WERI-Rb-1 (cell line): ENCODE measurements around the gene PLXNA2.

ENCODE experiments used
- DNase-seq: peaks from one replicate; pipeline ENCODE4 v3.0.0-alpha.2; 2020
- H3K27ac ChIP-seq: fragments of 250-450 bp; sonication (Bioruptor Pico); 2 replicates; pipeline ENCODE4 v1.5.1; 2020; ENCODE audit warnings: mild to moderate bottlenecking, moderate library complexity
- H3K27me3 ChIP-seq: fragments of 250-450 bp; sonication (Bioruptor Pico); 2 replicates; pipeline ENCODE4 v1.5.1; 2021; ENCODE audit warnings: mild to moderate bottlenecking, low read depth, moderate library complexity; ENCODE audit not compliant: insufficient read depth, severe bottlenecking
- H3K36me3 ChIP-seq: fragments of 250-450 bp; sonication (Bioruptor Pico); 2 replicates; pipeline ENCODE4 v1.5.1; 2020; ENCODE audit warnings: mild to moderate bottlenecking, moderate library complexity
- H3K4me3 ChIP-seq: 2 replicates; pipeline ENCODE4 v1.5.1; 2011; ENCODE audit warnings: low read depth, mild to moderate bottlenecking, control low read depth, low read length
- H3K9me3 ChIP-seq: fragments of 250-450 bp; sonication (Bioruptor Pico); 2 replicates; pipeline ENCODE4 v1.5.1; 2021; ENCODE audit warnings: mild to moderate bottlenecking, moderate library complexity; ENCODE audit not compliant: severe bottlenecking
- TF ChIP-seq, protein P1 (sequence below): IDR thresholded peaks from 2 replicates; pipeline ENCODE4 v1.5.1; 2011; ENCODE audit warnings: low read depth, mild to moderate bottlenecking, control low read depth, inconsistent platforms, low read length

The PLXNA2 gene

GRCh38 chr1:208034135-208034534 lies 210.0 kb downstream of the PLXNA2 start:
- Histone ChIP-seq H3K9me3 (no peaks in the 10 kb centered on the region), H3K36me3 (peaks cover 23% of the 10 kb centered on the region), H3K27ac (no peak overlapping the region), H3K27me3 (no peaks in the 10 kb centered on the region), H3K4me3 (no peak overlapping the region)
- TF ChIP-seq, protein P1, sequence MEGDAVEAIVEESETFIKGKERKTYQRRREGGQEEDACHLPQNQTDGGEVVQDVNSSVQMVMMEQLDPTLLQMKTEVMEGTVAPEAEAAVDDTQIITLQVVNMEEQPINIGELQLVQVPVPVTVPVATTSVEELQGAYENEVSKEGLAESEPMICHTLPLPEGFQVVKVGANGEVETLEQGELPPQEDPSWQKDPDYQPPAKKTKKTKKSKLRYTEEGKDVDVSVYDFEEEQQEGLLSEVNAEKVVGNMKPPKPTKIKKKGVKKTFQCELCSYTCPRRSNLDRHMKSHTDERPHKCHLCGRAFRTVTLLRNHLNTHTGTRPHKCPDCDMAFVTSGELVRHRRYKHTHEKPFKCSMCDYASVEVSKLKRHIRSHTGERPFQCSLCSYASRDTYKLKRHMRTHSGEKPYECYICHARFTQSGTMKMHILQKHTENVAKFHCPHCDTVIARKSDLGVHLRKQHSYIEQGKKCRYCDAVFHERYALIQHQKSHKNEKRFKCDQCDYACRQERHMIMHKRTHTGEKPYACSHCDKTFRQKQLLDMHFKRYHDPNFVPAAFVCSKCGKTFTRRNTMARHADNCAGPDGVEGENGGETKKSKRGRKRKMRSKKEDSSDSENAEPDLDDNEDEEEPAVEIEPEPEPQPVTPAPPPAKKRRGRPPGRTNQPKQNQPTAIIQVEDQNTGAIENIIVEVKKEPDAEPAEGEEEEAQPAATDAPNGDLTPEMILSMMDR = no peak
- no peak for DNase-seq

GRCh38 chr1:208033236-208033635 lies 210.9 kb downstream of the PLXNA2 start:
- TF ChIP-seq, protein P1 = no peak
- no peaks in the 10 kb centered on the region for H3K9me3 ChIP-seq
- H3K4me3 ChIP-seq = no peak overlapping the region
- no peak for DNase-seq
- peaks cover 21% of the 10 kb centered on the region for H3K36me3 ChIP-seq
- no peaks in the 10 kb centered on the region for H3K27me3 ChIP-seq
- H3K27ac ChIP-seq = no peak overlapping the region

DNA sequence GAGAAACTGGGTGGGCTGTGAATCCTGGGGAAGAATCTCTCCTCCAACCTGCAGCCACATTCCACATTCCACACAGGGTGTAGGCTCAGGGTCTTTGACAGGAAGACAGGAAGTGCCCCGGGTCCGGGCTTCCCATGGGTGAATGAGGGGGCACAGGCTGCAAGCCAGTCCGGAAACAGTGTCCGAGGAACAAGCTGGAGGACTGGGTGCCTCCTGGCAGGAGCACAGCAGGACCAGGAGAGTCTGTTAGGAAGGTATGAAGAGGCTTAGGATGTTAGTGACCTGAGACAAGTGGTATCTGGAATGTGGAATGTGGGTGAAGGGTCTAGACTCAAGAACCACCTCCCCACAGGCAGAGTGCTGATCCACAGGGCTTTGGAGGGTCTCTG lies 212.3 kb downstream of the PLXNA2 start:
- no peak overlapping the region for H3K4me3 ChIP-seq
- TF ChIP-seq, protein P1 = no peak
- no peaks in the 10 kb centered on the region for H3K27me3 ChIP-seq
- no peak overlapping the region for H3K27ac ChIP-seq
- peaks cover 30% of the 10 kb centered on the region for H3K36me3 ChIP-seq
- no peak for DNase-seq
- H3K9me3 ChIP-seq = no peaks in the 10 kb centered on the region

GRCh38 chr1:208031316-208031931 lies 212.8 kb downstream of the PLXNA2 start:
- Histone ChIP-seq H3K27ac (peak overlapping the region; percentile 49), H3K36me3 (peaks cover 32% of the 10 kb centered on the region), H3K4me3 (no peak overlapping the region), H3K9me3 (no peaks in the 10 kb centered on the region), H3K27me3 (no peaks in the 10 kb centered on the region)
- TF ChIP-seq, protein P1 = no peak
- DNase-seq = peak; percentile 71

- Histone ChIP-seq H3K27me3 (no peaks in the 10 kb centered on the region), H3K4me3 (no peak overlapping the region), H3K36me3 (peaks cover 36% of the 10 kb centered on the region), H3K27ac (peak overlapping the region; percentile 49), H3K9me3 (no peaks in the 10 kb centered on the region)
- TF ChIP-seq, protein P1 = no peak
- DNase-seq = peak; percentile 87
Observed at GRCh38 chr1:208030288-208031091, 213.7 kb downstream of the PLXNA2 start.
